Activated T-cell treated with anti-CD3 and anti-CD28 coated beads, Interleukin-2, amount 50 U/mL, for 24 hours (primary cell): ENCODE data around the gene HSPE1.
A peak's percentile ranks its signal among the peaks of the same experiment; 100 is the strongest.
"Not testable (repeated sequence)": the region's sequence is repeated elsewhere in the genome, so short reads cannot be mapped to it uniquely, and the experiment has no call there.

Experiments used
- DNase-seq: peaks from one replicate; pipeline ENCODE4 v3.0.0-alpha.2; 2020
- H3K27ac Mint-ChIP-seq: 2 replicates; pipeline ENCODE4 v1.8.0; 2020; ENCODE audit warnings: mild to moderate bottlenecking, mixed read lengths
- H3K27me3 Mint-ChIP-seq: 2 replicates; pipeline ENCODE4 v1.8.0; 2020; ENCODE audit warnings: mixed read lengths
- H3K36me3 Mint-ChIP-seq: 2 replicates; pipeline ENCODE4 v1.8.0; 2020; ENCODE audit warnings: low read depth, mixed read lengths
- H3K4me1 Mint-ChIP-seq: 2 replicates; pipeline ENCODE4 v1.8.0; 2020; ENCODE audit warnings: low read depth, mixed read lengths
- H3K4me3 Mint-ChIP-seq: 2 replicates; pipeline ENCODE4 v1.8.0; 2020; ENCODE audit warnings: mild to moderate bottlenecking, moderate library complexity, mixed read lengths
- H3K9me3 Mint-ChIP-seq: 2 replicates; pipeline ENCODE4 v1.8.0; 2020; ENCODE audit warnings: mixed read lengths

Gene HSPE1

GRCh38 chr2:197499594-197500502 is at the start of gene HSPE1, which contains the start of gene HSPD1:
TSS of gene HSPE1 (plus strand) at chr2:197500379. CDS start at chr2:197500437, 58 bp downstream.
TSS of gene HSPD1 (minus strand) at chr2:197499840. CDS start at chr2:197498848, 992 bp downstream.
- Mint-ChIP-seq H3K36me3 (peaks cover 95% of the 10 kb centered on the region), H3K27me3 (no peaks in the 10 kb centered on the region), H3K4me3 (peak within 1 kb of the TSS; percentile 97), H3K27ac (peak within 1 kb of the TSS; percentile 97), H3K4me1 (peaks cover 54% of the 10 kb centered on the region), H3K9me3 (no peaks in the 10 kb centered on the region)
- DNase-seq: peak; percentile 97

- peaks cover 22% of the 10 kb centered on the region for H3K36me3 Mint-ChIP-seq
- peaks cover 29% of the 10 kb centered on the region for H3K4me1 Mint-ChIP-seq
- H3K4me3 Mint-ChIP-seq: no peak overlapping the region
- no peak for DNase-seq
- no peaks in the 10 kb centered on the region for H3K9me3 Mint-ChIP-seq
- H3K27me3 Mint-ChIP-seq: no peaks in the 10 kb centered on the region
- no peak overlapping the region for H3K27ac Mint-ChIP-seq
Observed at GRCh38 chr2:197450465-197450864, 49.7 kb upstream of the HSPE1 start.

DNA sequence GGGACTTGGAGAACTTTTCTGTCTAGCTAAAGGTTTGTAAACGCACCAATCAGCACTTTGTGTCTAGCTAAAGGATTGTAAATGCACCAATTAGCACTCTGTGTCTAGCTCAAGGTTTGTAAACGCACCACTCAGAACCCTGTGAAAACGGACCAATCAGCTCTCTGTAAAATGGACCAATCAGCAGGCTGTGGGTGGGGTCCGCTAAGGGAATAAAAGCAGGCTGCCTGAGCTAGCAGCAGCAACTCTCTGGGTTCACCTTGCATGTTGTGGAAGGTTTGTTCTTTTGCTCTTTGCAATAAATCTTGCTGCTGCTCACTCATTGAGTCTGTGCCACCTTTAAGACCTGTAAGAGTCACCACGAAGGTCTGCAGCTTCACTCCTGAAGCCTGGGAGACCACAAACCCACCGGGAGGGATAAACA is 49.2 kb upstream of the HSPE1 start:
- not testable (repeated sequence) for H3K27ac Mint-ChIP-seq, H3K9me3 Mint-ChIP-seq, DNase-seq, H3K27me3 Mint-ChIP-seq, H3K4me3 Mint-ChIP-seq
- Mint-ChIP-seq H3K4me1 (peaks cover 33% of the 10 kb centered on the region), H3K36me3 (peaks cover 27% of the 10 kb centered on the region)

GRCh38 chr2:197452754-197453122 is 47.4 kb upstream of the HSPE1 start:
- no peak for DNase-seq
- H3K27me3 Mint-ChIP-seq: no peaks in the 10 kb centered on the region
- peak overlapping the region; percentile 100 for H3K27ac Mint-ChIP-seq
- H3K4me3 Mint-ChIP-seq: peak overlapping the region; percentile 100
- H3K36me3 Mint-ChIP-seq: peaks cover 34% of the 10 kb centered on the region
- peaks cover 46% of the 10 kb centered on the region for H3K4me1 Mint-ChIP-seq
- H3K9me3 Mint-ChIP-seq: no peaks in the 10 kb centered on the region

DNA sequence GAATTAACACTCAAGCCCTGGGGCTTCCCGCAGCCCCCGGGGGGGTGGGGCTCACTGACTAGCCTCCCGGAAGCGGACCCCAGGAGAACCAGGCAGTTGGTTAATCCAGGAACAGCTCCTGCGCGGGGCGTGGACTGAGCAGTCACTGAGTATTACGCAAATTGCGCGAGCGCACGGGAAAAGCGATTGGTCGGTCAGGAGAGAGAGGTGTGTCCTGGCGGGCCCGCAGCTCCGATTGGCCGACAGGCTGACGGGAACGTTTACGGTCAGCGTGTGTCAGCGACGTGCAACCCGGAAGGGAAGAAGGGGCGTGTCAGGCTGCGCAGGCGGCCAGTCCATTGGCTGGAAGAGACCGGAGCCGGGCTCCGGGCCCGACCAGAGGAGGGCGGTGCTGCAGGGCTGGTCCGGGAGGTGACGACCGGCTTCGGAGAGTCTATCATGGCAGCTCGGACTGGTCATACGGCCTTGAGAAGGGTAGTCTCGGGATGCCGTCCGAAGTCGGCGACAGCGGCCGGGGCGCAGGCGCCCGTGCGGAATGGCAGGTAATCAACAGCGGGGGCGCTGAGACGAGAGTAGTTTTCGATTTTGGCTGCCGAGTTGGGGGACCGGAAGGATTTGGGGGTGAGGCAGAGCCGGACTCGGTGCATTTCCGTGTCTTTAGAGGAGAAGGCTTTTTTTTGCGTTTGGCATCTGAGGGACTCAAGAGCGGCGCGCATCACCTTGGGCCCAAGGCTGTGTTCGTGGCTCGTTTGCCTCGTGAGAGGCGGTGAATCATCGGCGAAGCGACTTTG is 46.9 kb upstream of the HSPE1 start, which contains the start of gene COQ10B:
Gene COQ10B, plus strand, starts transcription at position 430 of the 791 bp plus-strand sequence. Its CDS starts 9 bp downstream, at position 439.
- Mint-ChIP-seq H3K27ac (peak within 1 kb of the TSS; percentile 100), H3K9me3 (no peaks in the 10 kb centered on the region), H3K36me3 (peaks cover 36% of the 10 kb centered on the region), H3K4me3 (peak within 1 kb of the TSS; percentile 100), H3K4me1 (peaks cover 50% of the 10 kb centered on the region), H3K27me3 (no peaks in the 10 kb centered on the region)
- DNase-seq: peak; percentile 96

GRCh38 chr2:197453914-197454398 is 46.2 kb upstream of the HSPE1 start:
- Mint-ChIP-seq H3K27me3 (no peaks in the 10 kb centered on the region), H3K4me3 (peak overlapping the region; percentile 100), H3K4me1 (peaks cover 51% of the 10 kb centered on the region), H3K36me3 (peaks cover 40% of the 10 kb centered on the region), H3K27ac (peak overlapping the region; percentile 100), H3K9me3 (no peaks in the 10 kb centered on the region)
- no peak for DNase-seq

- Mint-ChIP-seq H3K4me3 (peak overlapping the region; percentile 100), H3K9me3 (no peaks in the 10 kb centered on the region), H3K36me3 (peaks cover 50% of the 10 kb centered on the region), H3K27ac (peak overlapping the region; percentile 100), H3K27me3 (no peaks in the 10 kb centered on the region), H3K4me1 (peaks cover 60% of the 10 kb centered on the region)
- no peak for DNase-seq
Observed at GRCh38 chr2:197454923-197455322, 45.3 kb upstream of the HSPE1 start.

- Mint-ChIP-seq H3K27me3 (no peaks in the 10 kb centered on the region), H3K4me1 (peaks cover 60% of the 10 kb centered on the region), H3K36me3 (peaks cover 55% of the 10 kb centered on the region), H3K9me3 (no peaks in the 10 kb centered on the region), H3K4me3 (peak overlapping the region; percentile 47), H3K27ac (peak overlapping the region; percentile 77)
- DNase-seq: no peak
Observed at GRCh38 chr2:197455428-197455827, 44.8 kb upstream of the HSPE1 start.

DNA sequence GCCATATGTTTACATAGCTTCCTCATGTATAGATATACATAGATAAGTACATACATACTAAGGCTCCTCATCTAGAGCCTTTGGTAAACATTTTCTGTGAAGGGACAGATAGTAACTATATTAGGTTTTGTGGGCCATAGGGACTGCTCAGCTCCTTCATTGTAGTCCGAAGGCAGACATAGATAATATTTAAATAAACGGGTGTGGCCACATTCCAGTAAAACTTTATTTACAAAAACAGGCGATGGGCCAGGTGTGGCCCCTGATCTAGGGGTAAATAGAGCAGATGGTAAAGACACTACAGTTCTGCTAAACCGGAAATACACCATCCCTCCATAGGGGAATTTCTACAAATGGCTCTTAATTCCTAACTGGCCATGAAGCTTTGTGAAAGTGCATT is 39.5 kb upstream of the HSPE1 start:
- H3K9me3 Mint-ChIP-seq: no peaks in the 10 kb centered on the region
- DNase-seq: no peak
- peaks cover 29% of the 10 kb centered on the region for H3K4me1 Mint-ChIP-seq
- no peak overlapping the region for H3K27ac Mint-ChIP-seq
- H3K36me3 Mint-ChIP-seq: peaks cover 67% of the 10 kb centered on the region
- H3K4me3 Mint-ChIP-seq: no peak overlapping the region
- no peaks in the 10 kb centered on the region for H3K27me3 Mint-ChIP-seq

DNA sequence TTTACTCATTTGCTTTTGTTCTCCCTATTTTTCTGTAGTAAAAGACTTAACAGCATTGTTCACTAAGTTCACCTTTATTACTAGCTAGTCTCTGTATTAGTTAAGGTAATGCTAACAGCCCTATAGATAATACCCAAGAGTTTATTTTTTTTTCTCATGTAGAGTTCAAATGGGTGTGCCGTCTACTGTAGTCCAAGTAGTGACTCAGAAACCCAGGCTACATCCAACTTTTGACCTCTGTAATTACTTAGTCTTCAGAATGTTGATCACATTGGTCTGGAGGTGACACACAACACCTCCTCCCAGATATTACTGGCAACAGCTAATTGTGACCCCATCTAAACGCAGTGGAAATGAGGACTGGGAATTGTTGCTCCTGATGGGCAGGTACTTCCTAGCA is 39.1 kb upstream of the HSPE1 start:
- DNase-seq: no peak
- Mint-ChIP-seq H3K4me3 (no peak overlapping the region), H3K9me3 (no peaks in the 10 kb centered on the region), H3K27me3 (no peaks in the 10 kb centered on the region), H3K36me3 (peaks cover 66% of the 10 kb centered on the region), H3K4me1 (peaks cover 25% of the 10 kb centered on the region), H3K27ac (peak overlapping the region; percentile 28)

DNA sequence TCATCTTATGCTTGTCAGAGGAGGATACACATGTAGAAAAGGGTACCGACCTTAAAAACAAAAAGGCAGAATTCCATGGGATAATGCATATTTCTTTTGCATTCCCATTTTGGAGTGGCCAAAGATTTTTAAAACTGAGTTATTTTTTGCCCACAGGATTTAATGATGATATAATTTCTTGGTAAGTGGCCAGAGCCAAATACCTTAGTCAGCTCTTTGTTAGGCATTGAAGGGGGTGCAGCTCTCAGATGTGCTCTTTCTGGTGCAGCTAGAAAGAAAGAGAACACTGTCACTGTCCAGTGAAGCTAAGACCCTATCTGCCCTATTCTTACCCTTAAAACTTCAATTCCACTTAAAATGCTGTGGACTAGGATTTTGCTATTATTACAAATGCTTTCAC is 36.0 kb upstream of the HSPE1 start:
- Mint-ChIP-seq H3K36me3 (peaks cover 79% of the 10 kb centered on the region), H3K4me3 (no peak overlapping the region)

GRCh38 chr2:197472166-197472565 is 28.0 kb upstream of the HSPE1 start:
- Mint-ChIP-seq H3K36me3 (peaks cover 84% of the 10 kb centered on the region), H3K4me1 (no peaks in the 10 kb centered on the region), H3K9me3 (no peaks in the 10 kb centered on the region), H3K4me3 (no peak overlapping the region), H3K27ac (peak overlapping the region; percentile 64), H3K27me3 (no peaks in the 10 kb centered on the region)
- DNase-seq: no peak

More for the DNA sequence above, 36.0 kb upstream of the HSPE1 start:
- Mint-ChIP-seq H3K9me3 (no peaks in the 10 kb centered on the region), H3K27me3 (no peaks in the 10 kb centered on the region), H3K27ac (peak overlapping the region; percentile 7), H3K4me1 (peaks cover 7% of the 10 kb centered on the region)
- no peak for DNase-seq

DNA sequence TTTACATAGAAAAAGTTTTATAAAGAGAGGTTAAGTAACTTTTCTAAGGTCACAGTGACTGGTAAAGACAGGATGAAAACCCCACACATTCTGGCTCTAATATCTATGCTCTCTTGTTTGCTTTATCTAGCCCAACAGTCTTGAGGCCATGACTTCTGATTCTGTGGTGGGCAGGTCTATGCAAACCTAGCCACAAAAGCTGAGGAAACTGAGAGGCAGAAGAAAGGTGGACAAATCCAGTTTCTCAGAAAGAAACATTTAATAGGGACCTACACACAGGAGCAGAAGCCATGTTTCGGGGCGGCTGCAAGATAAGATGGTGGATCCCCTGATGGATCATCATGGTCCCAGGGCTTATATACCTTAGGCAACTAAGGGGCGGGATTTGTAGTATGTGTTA is 22.4 kb upstream of the HSPE1 start:
- Mint-ChIP-seq H3K36me3 (peaks cover 81% of the 10 kb centered on the region), H3K9me3 (no peaks in the 10 kb centered on the region), H3K27ac (peak overlapping the region; percentile 45), H3K4me1 (no peaks in the 10 kb centered on the region), H3K4me3 (no peak overlapping the region), H3K27me3 (no peaks in the 10 kb centered on the region)
- no peak for DNase-seq

- H3K36me3 Mint-ChIP-seq: peaks cover 84% of the 10 kb centered on the region
- no peak overlapping the region for H3K27ac Mint-ChIP-seq
Observed at GRCh38 chr2:197480165-197481036, 19.8 kb upstream of the HSPE1 start.

More at GRCh38 chr2:197480165-197481036, 19.8 kb upstream of the HSPE1 start:
- H3K4me1 Mint-ChIP-seq: peaks cover 5% of the 10 kb centered on the region
- H3K27me3 Mint-ChIP-seq: no peaks in the 10 kb centered on the region
- no peak for DNase-seq
- no peak overlapping the region for H3K4me3 Mint-ChIP-seq
- peaks cover 11% of the 10 kb centered on the region for H3K9me3 Mint-ChIP-seq
